LoVo (cell line): ENCODE results near the gene CHL1.

Source experiments
- DNase-seq: peaks from one replicate; pipeline ENCODE4 v3.0.0-alpha.2; 2016; ENCODE audit warnings: low spot score

Gene CHL1

DNA sequence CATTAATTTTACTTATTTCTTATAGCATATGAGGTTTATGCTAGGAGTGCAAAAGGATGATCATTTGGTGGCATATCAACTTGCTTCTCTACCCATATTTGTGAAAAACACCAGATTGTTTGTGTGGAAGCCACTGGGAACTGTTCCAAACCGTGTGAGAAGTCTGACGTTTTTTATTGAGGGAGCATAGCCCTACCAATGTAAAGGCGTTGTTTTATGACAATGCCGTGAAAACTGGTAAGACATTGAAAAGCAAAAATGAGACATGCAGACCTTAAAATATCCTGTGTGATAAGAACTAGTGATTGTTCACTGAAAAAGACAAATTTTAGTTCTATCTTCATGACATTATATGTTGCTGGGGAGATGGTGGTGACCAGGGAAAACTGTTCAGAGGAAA, 87.8 kb downstream of the CHL1 start:
- no peak for DNase-seq

- no peak for DNase-seq
Measured at GRCh38 chr3:288417-288816, 91.9 kb downstream of the CHL1 start.

- no peak for DNase-seq
Measured at GRCh38 chr3:291028-291427, 94.5 kb downstream of the CHL1 start.

- no peak for DNase-seq
Measured at GRCh38 chr3:291646-292436, 95.3 kb downstream of the CHL1 start.

DNA sequence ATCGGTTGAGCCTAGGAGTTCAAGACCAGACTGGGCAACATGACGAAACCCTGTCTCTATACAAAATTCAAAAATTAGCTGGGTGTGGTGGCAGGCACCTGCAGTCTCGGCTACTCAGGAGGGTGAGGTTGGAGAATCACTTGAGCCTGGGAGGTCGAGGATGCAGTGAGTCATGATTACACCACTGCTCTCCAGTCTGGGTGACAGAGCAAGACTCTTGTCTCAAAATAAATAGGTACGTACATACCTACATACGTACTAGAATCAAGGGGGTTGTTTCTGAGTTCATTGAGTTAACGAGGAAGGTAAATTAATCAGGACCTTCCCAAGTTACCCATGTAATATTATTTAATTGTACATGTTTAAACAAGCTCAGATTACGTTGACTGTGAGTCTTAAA, 97.5 kb downstream of the CHL1 start:
- DNase-seq: no peak

GRCh38 chr3:294581-294980, 98.0 kb downstream of the CHL1 start:
- DNase-seq: no peak

GRCh38 chr3:295166-295565, 98.6 kb downstream of the CHL1 start:
- no peak for DNase-seq

DNA sequence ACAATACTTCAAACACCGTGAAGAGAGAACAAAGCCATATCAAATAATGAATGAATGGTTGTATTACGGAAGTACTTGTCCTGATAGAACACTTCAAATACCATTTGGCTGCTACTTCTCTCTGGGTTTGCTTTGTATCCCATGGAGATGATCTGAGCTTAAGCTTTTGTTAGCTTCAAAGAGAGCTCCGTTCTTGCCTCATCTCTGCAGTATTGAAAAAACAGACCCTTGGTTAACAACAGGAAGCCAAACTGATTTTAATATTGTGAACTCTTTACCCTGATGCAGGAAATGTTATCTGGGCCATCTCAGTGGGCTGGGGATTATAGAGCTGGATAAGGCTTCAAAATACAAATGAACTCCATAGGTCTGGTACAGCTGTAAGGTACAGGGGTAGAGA, 101.0 kb downstream of the CHL1 start:
- DNase-seq: no peak

DNA sequence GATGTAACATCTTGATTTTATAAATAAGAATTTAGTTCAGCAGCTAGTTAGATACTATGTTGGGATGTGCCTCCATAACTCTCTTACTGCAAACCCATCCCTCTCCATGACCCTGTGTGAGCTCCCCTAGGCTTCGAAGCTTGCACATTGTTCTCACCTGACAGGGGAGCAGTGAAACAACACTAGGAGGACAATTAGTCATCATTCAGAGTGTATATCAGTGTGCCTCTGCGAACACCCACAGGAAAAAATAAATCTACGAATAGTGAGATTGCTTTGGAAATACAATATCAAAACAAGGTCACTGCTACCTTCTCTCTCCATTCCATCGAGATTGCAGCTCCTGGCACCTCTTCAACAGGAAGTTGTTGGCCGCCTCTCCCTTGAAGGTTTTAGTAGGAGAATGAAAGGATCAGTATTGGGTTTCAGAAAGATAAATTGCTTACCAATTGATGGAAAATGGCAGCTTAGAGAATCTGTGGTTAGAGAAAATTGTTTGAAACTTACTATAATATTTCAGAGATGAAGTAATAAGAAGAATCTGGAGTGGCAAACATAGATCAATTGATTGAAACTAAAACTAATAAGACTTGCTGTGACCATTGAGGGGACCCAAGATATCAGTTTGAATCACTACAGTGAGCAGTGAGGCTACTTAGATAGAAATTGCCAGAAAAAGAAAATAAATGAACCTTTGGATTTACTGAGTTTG, 103.2 kb downstream of the CHL1 start:
- DNase-seq: no peak

- DNase-seq: no peak
Measured at GRCh38 chr3:307182-307581, 110.6 kb downstream of the CHL1 start.

DNA sequence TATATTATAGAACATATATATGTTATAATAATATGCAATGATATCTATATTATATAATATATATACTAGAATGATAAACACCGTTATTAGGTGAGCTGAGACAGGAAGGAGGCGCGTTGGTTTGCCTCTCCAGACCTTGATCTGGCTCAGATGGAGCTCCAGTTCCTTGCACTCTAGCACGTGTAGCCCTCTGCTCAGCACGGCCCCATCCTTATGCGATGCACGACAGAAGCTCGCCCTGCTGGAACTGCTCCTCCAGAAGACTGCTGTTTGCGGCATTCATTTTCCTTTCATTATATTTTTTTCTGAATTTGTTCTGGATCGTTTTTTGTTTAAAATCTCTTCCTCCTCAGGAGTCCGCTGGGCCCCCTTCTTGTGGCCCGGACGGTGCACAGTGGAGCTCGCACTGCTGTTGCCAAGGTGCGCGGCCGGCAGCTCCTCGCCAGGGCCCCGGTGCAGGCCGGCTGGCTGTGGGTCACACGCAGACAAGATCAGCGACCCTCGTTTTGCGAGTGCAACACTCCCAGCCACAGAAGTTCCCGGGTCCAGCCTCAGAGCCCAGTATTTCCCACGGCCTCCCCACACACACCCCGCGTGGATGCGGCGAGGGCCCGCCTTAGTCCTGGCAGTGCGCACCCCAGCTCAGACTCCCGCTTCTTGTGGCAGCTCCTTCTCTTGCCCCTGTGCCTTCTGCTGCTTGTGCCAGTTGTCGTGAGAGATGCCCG, 112.2 kb downstream of the CHL1 start:
- DNase-seq: no peak

DNA sequence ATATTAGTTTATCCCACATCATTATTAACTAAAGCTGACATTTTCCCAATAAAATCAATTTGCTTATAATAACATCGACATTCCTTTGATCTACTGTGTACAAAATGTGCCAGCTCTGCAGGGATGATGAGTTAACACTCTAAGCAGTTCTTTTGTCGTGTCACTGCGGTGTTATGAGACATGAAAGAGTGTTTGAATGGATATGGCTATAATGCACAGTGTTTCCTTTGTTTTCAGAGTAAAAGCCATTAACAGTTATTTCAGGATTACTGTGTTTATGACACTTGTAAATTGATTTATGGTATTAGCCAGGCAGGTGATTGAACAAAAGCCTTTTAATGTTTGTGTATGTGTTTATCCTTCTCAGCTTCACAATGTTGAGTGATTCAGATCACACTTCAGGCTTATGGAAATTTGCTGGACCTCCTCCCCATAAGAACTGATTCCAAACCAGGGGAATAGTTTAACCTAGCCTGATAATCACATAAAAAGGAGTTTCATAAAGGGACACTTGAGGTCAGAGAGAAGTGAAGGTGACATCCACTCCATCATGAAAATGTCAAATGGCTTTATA, 115.7 kb downstream of the CHL1 start:
- no peak for DNase-seq

DNA sequence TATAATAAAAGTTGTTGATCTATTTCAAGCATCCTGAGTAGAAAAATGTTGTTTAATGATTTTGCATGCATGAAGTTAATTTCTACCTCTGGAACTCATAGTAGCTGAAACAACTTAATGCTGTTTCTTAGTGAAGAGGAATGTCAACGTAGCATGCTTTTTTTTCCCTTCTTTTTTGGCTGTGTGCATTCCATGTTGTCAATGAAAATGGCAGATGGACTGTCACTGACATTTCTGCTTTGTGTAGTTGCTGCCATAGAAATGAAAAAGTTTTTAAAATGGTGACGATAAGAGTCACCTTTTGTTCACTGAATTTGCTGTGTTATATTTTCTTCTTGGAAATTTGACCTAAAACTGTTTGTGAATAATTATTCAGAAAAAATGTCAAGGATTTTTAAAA, 116.3 kb downstream of the CHL1 start:
- no peak for DNase-seq

DNA sequence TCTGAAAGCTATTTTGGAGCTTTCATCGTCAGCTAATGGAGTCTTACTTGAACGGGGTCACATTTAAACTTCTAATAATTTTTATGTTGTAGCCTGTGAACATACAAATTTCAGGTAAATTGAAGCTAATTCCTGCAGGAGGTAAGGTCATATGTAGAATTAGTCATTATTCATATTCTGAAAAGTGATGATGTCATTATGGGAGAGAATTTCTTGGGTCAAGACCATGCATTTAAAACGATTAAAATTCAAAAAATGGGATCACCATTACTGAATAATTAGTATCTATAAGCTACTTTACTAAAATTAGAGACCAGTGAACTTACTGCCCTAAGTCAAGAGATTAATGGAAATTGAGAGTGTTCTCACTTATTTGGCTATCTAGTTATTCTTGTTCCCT, 120.4 kb downstream of the CHL1 start:
- no peak for DNase-seq

DNA sequence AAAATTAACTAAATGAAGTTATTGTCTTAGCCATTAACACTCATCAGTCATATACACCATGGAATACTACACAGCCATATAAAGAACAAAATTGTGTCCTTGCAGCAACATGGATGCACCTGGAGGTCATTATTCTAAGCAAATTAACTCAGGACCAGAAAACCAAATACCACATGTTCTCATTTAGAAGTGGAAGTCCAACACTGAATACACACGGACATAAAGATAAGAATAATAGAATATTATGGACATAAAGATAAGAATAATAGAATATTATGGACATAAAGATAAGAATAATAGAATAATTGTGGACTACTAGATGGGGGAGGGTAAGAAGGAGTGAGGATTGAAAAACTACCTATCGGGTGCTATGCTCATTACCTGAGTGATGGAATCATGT, 122.3 kb downstream of the CHL1 start:
- no peak for DNase-seq

GRCh38 chr3:324423-324822, 127.9 kb downstream of the CHL1 start:
- DNase-seq: no peak

DNA sequence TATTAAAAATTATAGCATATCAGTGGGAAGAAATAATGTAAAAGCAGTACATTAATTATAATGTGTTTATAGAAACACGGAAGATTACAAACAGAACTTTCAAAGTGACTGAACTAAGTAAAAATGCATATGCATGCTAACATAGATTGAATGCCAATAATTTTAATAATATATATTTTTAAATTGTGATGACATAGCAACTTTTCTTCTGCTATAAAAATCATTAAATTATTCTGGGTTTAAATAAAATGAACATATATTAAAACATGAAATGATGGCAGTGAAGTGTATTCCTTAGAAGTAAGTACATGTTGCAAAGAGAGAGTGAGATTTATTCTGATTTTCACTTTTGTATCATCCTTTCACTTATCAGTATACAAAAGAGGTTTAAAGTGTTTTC, 128.9 kb downstream of the CHL1 start:
- no peak for DNase-seq

DNA sequence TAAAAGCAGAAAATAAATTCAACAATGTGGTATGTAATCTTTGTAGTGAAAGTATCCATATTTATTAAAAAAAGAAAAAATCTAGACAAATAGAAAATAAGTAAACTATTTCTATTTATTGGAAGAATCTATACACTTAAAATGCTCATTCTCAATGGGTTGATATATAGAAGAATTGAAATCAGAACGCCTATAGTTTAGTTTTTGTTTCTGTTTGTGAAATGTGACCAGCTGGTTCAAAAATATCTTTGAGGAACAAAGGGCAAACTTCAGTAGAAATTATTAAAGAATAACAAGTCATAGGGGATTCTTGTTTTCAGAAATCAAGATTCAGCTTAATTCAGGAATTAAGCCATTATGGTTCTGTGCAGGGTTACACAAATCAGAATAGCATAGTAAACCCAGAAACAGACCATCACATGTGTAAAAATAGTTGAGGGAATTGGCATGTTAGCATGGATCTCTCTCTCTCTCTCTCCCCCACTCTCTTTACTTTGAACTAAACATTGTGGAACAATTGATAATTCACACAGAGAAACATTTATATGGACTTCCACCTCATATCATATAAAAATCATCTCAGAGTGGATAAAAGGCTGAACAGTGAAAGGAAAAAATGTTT, 134.0 kb downstream of the CHL1 start:
- DNase-seq: no peak

GRCh38 chr3:331881-332280, 135.3 kb downstream of the CHL1 start:
- no peak for DNase-seq

- no peak for DNase-seq
Measured at GRCh38 chr3:332701-333100, 136.1 kb downstream of the CHL1 start.

DNA sequence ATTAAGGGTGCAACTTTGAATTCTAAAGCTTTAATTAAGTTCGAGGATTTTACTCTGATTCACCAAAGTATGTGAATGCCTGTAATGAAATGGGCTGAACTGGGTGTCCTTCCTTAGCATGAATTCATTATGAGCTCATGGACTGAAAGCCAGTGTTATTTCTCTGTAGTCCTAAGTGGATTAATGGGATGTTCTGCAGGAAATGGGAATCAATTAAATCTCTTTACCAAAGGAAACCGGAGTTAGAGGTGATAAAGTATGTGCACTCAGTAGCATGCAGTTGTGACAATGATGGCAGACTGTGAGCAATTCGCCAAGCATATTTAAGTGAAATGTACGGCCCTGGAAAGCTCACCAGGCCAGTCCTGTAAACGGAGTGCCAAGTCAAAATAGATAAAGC, 138.7 kb downstream of the CHL1 start:
- DNase-seq: no peak

DNA sequence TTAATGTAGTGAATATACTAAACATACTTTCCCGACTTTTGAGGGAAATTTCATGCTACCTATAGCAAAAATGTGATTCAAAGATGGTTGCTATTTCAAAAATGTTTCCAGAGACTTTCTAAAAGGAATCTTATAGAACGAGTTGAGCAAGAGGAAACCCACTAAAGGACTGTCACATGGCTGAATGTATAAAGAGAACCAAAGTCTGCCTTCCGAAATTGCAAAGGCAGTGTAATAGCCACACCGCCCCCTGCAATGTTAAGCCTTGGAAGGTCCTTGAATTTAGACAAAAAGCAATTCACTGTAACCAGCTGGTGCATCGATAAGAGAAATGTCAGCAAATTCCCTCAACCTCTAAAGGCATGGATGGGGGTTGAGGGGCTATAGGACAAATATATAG, 142.8 kb downstream of the CHL1 start:
- DNase-seq: no peak
